ENCODE data around the gene SRPK2.
"Not testable (repeated sequence)": the region's sequence is repeated elsewhere in the genome, so short reads cannot be mapped to it uniquely, and the experiment has no call there.

The SRPK2 gene

DNA sequence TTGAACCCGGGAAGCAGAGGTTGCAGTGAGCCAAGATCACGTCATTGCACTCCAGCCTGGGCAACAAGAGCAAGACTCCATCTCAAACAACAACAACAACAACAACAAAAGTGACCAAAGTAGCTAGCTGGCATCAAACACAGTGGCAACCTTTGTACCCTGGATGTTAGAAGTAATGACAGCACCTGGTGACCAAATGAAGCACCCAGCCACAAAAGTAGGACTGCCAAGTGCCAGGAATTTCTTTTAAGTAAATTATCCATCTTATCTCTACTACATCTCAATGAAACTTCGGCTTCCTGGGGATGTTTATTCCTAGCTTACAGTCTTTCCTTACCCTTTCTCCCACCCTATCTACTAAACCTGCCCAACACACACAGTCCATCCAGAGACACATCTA, 18.8 kb downstream of the SRPK2 start:
- DNase-seq: no peak

GRCh38 chr7:105367458-105367857, 21.3 kb downstream of the SRPK2 start:
- DNase-seq: no peak

- DNase-seq: no peak
Observed at GRCh38 chr7:105365541-105366534, 22.9 kb downstream of the SRPK2 start.

DNA sequence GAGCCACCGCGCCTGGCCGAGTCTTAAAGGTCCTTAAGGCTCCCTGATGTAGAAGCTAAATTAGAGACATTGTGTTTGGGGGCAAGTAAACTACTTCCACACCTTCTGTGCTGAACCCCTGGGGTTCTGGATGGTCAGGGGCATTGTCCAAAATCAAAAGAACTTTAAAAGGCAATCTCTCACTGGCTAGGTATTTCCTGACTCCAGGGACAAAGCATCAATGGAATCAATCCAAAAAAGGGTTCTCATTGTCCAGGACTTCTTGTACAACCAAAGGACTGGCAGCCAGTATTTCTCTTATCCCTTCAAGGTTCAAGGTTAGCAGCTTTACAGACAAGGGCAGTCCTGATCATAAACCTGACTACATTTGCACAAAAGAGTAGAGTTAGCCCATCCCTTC, 24.0 kb downstream of the SRPK2 start:
- DNase-seq: no peak

GRCh38 chr7:105363657-105364056, 25.1 kb downstream of the SRPK2 start:
- DNase-seq: not testable (repeated sequence)

GRCh38 chr7:105362685-105363084, 26.0 kb downstream of the SRPK2 start:
- DNase-seq: not testable (repeated sequence)

GRCh38 chr7:105361995-105362394, 26.7 kb downstream of the SRPK2 start:
- not testable (repeated sequence) for DNase-seq

- not testable (repeated sequence) for DNase-seq
Observed at GRCh38 chr7:105360149-105360548, 28.6 kb downstream of the SRPK2 start.

- no peak for DNase-seq
Observed at GRCh38 chr7:105355701-105356100, 33.0 kb downstream of the SRPK2 start.

- no peak for DNase-seq
Observed at GRCh38 chr7:105354383-105354782, 34.3 kb downstream of the SRPK2 start.

- DNase-seq: no peak
Observed at GRCh38 chr7:105353752-105354328, 34.9 kb downstream of the SRPK2 start.

- DNase-seq: no peak
Observed at GRCh38 chr7:105352901-105353668, 35.6 kb downstream of the SRPK2 start.

- DNase-seq: peak; percentile 24
Observed at GRCh38 chr7:105352018-105352612, 36.6 kb downstream of the SRPK2 start.

- DNase-seq: no peak
Observed at GRCh38 chr7:105350906-105351305, 37.8 kb downstream of the SRPK2 start.

DNA sequence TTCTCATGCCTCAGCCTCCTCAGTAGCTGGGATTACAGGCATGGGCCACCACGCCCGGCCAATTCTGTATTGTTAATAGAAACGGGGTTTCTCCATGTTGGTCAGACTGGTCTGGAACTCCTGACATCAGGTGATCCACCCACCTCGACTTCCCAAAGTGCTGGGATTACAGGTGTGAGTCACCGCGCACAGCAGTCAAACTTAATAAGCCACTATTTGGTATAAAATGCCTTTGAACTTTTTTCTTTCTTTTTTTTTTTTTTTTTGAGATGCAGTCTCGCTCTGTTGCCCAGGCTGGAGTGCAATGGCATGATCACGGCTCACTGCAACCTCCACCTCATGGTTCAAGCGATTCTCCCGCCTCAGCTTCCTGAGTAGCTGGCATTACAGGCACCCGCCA, 40.5 kb downstream of the SRPK2 start:
- DNase-seq: not testable (repeated sequence)

DNA sequence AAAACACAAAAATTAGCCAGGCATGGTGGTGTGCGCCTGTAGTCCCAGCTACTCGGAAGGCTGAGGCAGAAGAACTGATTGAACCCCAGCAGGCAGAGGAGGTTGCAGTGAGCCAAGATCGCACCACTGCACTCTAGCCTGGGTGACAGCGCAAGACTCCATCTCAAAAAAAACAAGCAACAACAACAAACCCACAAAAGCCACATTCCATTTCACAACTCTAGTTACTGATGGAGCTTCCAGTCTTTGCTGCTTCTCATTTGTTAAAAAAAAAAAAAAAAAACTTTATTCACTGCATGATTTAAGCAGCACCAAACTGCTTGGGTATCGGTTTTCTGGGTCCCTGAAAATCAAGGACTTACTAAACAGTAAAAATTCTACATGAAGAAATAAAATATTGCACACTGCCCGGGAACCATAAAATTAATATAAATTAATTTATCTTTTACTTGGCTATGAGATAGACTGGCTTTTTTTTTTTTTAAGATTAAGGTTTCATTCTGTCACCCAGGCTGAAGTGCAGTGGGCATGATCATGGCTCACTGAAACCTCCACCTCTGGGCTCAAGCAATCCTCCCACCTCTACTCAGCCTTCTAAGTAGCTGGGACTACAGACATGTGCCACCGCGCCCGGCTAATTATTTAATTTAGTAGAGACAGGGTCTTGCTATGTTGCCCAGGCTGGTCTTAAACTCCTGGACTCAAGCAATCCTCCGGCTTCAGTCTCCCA, 42.0 kb downstream of the SRPK2 start:
- DNase-seq: no peak

GRCh38 chr7:105346138-105346537, 42.6 kb downstream of the SRPK2 start:
- DNase-seq: no peak

DNA sequence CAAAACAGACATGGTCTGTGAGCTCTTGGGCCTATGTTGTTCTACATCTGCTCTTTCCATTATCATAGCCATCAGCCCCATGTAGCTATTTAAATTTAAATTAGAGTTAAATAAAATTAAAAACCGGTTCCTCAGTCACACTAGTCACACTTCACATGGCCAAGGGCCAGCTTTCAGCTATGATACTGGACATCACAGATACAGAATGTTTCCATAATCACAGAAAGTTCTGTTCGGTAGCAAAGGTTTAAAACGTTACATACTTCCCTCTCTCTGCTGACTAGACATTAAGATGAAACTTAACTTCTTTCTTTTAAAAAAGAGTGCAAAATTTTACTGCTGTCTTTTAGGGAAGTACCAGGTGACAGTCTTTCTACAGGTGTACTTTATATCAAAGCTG, 43.0 kb downstream of the SRPK2 start:
- DNase-seq: no peak

GRCh38 chr7:105345003-105345402, 43.7 kb downstream of the SRPK2 start:
- no peak for DNase-seq

GRCh38 chr7:105339404-105340323, 49.1 kb downstream of the SRPK2 start:
- DNase-seq: no peak

DNA sequence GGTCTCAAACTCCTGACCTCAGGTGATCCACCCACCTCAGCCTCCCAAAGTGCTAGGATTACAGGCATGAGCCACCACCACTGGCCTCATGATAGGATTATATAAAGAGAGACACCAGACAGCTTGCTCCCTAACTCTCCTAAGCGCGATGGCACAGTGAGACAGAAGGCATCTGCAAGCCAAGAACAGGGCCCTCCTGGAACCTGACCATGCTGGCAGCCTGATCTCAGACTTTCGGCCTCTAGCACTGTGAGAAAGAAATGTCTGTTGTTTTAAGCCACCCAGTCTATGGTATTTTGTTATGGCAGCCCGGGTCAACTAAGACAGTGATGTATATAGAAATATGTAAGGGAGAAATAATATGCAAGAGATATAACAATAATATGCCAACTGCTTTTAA, 51.2 kb downstream of the SRPK2 start:
- DNase-seq: no peak
